Stimulated activated CD8-positive, alpha-beta memory T cell treated with anti-CD3 and anti-CD28 coated beads, Interleukin-2, amount 100 ng/mL, for 1 hour (primary cell): ENCODE measurements around the gene HNF1A.
"Not testable (repeated sequence)": the region's sequence is repeated elsewhere in the genome, so short reads cannot be mapped to it uniquely, and the experiment has no call there.

Source experiments
- DNase-seq, 2 donors: peaks; one replicate each; pipeline ENCODE4 v3.0.0-alpha.2; 2020; ENCODE audit warnings: low read depth in 2 of 2

The HNF1A gene

DNA sequence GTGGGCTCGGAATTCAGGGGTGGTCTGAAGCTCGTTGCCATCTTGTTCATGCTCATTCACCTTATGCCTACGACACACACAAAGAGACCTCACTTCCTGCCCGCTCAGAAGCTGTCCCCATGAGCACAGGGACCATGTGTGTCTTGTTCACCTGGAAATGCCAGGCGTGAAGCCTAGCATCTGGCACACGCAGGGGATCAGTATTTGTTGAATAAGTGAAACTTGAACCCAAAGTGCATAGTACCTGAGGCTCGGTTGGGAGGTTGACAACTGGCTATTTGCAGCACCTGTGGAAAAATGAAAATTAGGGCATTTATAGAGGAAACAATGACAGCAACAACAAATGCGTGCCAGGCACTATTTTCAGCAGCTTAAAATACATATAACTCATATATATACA lies 32.5 kb downstream of the HNF1A start:
- DNase-seq: no peak

DNA sequence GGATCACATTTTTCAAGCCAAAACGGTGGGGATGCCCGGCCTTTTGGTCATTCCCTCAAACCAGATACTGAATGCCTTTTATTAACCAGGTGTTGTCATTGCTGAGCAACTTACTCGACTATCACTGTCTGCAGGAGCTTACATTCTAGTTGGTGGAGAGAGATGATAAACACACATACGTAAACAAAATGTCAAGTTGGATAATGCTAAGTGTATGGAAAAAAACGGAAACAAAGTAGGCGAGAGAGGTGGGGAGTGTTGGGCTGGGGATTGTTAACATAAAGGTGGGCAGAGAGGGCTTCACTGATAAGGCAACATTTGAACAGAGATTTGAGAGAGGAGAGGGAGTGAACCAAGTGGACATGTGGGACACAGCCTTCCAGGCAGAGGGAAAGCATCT lies 33.5 kb downstream of the HNF1A start:
- no peak for DNase-seq

DNA sequence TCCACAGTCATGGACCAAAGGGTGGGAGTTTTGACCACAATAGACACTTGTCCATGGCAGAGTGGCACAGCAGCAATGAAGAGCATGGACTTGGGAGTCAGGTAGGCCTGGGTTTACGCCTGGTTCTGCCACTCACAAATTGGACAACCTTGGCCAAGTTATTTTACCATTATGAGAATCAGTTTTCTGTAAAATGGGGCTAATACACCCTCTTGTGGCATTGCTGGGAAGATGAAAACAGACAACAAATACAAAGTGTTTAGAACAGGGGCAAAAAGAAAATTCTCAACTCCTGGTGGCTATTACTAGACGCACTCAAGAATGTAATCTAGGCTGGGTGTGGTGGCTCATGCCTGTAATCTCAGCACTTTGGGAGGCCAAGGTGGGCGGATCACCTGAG lies 35.4 kb downstream of the HNF1A start:
- DNase-seq: no peak

DNA sequence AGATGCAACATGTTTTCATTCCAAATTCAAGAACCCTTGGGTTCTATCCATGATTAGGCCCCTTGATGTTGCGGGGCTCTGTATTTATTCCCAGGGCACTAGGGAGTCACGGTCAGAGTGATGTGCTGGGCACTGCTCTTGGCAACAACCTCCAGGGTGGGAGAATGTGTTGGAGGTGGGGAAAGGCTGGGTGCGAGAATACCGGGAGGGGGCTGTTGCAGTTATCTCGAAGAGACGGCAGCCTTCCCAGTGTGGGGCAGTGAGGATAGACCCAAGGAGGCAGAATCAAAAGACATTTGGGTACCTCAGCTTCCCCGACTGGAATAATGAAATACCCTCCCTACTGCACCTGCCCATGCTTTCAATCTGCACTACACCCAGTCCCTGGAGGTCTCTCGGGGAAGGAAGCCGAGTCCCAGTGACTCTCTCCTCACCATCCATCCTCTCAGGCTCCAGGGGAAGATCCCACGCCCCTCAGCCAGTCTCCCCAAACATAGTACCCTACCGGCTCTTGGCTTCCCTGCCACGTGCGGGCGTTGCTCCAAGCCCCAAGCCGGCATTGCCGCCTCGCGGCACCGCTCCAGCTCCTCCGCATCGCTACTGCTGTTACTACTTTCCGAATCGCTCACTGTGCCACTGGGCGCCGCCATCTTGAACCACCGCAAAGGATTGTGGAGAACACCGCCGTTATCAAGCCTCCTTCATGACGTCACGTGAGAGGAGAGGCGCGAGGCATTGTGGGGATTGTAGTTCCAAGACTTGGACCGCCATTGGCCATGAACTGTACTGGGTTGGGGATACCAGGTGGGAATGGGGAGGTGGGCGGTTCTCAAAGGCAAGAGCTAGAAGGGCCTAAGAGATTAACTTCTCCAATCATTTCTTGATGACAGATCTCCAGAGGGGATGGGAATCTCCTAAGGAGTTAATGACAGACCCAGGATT lies 37.8 kb downstream of the HNF1A start, which contains the start of gene C12orf43:
C12orf43 (minus strand) TSS at position 663 of the 942 bp plus-strand sequence; CDS start at position 650, 13 bp downstream.
- peak; percentile 84 to 85 for DNase-seq

GRCh38 chr12:121017966-121018491 lies 39.7 kb downstream of the HNF1A start:
- no peak for DNase-seq

GRCh38 chr12:121018860-121019617 lies 40.7 kb downstream of the HNF1A start:
- no peak for DNase-seq

DNA sequence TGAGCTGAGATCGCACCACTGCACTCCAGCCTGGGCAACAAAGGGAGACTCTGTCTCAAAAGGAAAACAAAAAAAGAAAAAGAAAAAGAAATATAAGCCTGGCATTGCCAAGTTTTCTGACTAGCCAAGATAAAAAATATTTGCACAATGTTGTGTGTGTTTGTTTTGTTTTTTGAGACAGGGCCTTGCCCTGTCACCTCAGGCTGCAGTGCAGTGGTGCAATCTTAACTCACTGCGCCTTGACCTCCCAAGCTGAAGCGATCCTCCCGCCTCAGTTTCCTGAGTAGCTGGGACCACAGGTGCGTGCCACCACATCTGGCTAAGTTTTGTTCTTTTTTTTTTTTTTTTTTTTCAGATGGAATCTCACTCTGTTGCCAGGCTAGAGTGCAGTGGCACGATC lies 43.4 kb downstream of the HNF1A start:
- no peak for DNase-seq

DNA sequence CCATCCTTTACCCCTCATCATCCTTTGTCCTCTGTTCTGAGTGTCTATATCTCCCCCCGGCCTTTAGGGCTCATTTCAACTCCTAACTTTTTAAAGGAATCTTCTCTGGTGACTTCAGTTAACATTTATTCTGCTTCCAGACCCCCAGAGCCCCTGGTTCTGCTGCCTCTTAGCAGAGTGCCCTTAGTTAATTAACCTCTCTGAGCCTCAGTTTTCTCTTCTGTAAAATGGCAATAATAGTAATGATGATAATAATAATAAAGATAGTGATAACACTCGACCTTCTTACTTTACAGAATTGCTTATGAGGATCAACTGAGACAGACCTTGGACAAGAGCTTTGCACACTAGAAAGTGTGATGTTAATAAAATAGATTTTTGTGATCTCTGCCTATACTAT lies 44.4 kb downstream of the HNF1A start:
- no peak for DNase-seq

DNA sequence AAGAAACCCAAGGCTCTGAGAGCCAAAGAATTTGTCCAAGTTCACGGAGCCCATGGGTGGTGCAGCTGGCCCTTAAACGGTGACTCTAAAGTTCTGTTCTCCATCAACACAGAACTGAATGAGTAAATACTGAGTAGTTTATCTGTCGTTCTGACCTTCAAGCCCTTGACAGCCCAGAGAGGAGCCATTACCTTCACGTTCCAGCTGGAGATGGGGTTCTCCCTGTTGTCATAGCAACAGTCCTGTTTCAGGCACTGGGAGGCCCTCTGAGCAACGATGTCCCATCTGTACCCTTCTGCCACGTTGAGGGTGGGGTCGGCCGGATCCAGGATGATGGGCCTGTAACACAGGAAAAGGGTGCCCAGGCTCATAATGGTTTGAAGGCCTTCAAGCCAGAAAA lies 45.5 kb downstream of the HNF1A start:
- no peak for DNase-seq

GRCh38 chr12:121025442-121026226 lies 47.3 kb downstream of the HNF1A start:
- DNase-seq: no peak

DNA sequence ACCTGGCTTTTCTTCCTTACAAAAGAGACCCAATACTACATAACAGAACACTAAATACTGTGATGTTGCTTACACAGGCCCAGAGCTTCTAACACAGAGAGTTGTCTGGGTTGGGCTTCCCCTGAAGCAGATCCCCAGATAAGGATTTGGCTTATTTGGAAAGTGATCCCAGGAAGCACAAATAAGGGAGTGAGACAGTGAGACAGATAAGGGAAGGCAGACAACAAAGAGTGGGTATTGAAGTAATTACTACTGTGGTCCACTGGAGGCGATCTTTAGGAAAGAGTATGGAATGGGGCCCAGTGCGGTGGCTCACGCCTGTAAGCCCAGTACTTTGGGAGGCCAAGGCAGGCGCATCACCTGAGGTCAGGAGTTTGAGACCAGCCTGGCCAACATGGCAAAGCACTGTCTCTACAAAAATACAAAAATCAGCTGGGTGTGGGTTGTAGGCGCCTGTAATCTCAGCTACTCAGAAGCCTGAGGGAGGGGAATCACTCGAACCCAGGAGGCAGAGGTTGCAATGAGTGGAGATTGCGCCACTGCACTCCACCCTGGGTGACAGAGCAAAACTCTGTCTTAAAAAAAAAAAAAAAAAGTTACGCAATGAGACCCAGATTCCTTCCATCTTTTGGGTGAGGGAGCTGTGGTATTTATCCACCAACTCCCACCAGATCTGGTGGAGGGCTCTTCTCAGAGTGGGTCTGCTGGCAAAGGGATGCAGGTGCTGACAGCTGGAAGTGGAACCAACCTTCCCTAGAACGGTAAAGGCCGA lies 48.1 kb downstream of the HNF1A start:
- DNase-seq: no peak

GRCh38 chr12:121030576-121031212 lies 52.4 kb downstream of the HNF1A start:
- DNase-seq: no peak

DNA sequence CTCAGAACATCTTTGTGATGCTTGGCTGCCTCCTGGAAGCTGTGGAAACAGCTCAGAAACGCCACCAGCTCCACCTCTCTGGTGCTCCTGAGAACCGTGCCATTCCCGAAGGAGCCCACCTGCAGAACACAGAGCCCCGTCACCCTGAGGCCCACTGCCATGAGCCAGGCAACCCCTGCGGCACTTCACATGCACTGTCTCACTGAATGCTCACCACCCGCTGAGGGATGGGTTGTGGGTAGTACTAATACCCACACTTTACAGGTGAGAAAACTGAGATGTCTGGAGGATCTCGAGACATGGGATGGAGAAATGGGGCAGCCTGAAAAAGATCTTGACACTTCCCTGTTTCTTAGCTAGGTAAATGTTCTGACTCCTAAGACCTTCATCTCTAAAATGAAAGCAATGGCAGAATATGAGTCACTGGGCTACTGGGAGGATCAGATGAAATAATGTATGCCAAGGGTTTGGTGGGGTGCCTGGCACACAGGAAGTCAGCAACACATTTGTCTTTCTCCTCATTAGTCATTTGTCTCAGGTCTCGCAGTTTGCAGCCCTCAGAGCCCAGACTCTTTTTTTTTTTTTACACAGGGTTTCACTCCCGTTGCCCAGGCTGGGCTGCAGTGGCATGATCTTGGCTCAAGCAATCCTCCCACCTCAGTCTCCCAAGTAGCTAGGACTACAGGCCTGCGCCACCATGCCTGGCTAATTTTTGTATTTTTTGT lies 55.4 kb downstream of the HNF1A start:
- peak; percentile 24 to 29 for DNase-seq

DNA sequence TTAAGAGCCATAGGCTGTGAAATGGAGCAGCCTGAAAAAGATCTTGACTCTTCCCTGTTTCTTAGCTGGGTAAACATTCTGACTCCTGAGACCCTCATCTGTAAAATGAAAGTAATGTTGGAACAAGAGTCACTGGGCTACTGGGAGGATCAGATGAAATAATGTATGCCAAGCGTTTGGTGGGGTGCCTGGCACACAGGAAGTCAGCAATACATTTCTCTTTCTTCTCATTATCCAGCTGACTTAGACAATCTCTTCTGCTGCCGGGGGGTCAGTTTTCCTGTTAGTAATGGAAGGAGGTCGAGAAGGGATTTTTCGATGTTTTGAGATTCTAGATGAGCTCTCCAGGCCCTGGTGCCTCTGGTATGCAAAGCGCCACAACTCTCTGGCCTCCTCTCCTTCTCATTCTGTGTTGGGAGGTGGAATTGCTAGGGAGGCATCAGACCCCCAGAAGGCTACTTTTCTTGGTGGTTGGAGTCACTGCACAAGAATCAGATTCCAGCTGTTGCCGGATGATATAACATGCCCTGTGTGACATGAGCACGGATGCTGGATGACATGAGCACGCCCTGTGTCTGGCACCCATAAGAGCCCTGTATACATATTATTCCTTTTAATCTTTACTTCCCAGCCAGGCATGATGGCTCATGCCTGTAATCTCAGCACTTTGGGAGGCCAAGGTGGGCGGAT lies 56.4 kb downstream of the HNF1A start:
- no peak for DNase-seq

- no peak for DNase-seq
Measured at GRCh38 chr12:121036810-121037326, 58.5 kb downstream of the HNF1A start.

- DNase-seq: peak; percentile 34 to 60
Measured at GRCh38 chr12:121038861-121039668, 60.7 kb downstream of the HNF1A start, which contains the start of gene OASL. OASL (minus strand) TSS chr12:121039246; CDS start chr12:121038971, 275 bp downstream.

- DNase-seq: no peak
Measured at GRCh38 chr12:121043067-121043466, 64.7 kb downstream of the HNF1A start.

- DNase-seq: not testable (repeated sequence)
Measured at GRCh38 chr12:121047400-121047799, 69.1 kb downstream of the HNF1A start.
